ENCODE measurements around the gene ZNF670. TPM values are rescaled to one million over a fixed set of nuclear protein-coding genes. Genes with fewer than 3 reads are reported as not detected.

The ZNF670 gene
- 0.23 and 2.0 TPM in 2 replicates for total RNA-seq (ENCODE audit: low replicate concordance)

DNA sequence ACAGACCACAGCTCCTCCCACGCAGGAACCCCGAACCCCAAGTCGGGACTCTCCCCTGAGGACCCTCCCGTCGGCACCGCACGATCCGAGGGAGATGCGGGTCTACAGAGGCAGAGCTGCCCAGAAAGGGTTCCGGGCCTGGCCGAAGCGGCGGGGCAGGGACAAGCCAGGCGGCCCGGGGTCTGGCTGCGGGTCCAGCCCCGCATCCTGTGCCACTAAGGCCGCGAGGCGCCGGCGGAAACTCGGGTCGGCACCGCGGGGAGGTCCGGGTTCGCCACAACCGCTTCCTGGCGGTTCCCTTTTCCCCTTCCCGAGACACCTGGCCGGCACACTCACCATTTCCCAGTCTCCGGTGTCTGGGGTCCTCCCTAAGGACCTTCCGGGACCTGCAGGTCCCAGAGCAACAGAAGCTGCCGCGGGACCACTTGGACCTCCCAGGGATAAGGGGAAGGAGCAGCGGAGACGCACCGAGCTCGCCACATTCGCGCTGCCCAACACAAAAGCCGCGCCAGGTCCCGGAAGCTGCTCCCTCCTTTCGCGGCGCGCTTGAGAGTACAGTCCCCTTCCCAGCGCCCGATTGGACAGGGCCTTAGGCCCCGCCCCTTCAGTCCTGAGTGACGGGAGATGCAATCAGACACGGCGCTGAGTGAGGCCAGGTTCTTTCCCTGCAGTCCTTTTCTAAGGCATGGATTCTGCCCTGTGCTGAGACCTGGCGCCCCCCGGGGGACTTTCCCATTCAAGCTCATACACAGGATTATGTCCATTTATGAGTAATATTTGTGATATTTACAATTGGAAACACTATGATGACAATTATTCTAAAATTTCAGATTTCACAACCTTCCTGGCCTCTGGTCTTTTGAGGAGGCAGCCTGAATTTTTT lies at the start of gene ZNF670:
ZNF670 (minus strand) TSS at position 554 of the 883 bp plus-strand sequence; CDS start at position 339, 215 bp downstream.

DNA sequence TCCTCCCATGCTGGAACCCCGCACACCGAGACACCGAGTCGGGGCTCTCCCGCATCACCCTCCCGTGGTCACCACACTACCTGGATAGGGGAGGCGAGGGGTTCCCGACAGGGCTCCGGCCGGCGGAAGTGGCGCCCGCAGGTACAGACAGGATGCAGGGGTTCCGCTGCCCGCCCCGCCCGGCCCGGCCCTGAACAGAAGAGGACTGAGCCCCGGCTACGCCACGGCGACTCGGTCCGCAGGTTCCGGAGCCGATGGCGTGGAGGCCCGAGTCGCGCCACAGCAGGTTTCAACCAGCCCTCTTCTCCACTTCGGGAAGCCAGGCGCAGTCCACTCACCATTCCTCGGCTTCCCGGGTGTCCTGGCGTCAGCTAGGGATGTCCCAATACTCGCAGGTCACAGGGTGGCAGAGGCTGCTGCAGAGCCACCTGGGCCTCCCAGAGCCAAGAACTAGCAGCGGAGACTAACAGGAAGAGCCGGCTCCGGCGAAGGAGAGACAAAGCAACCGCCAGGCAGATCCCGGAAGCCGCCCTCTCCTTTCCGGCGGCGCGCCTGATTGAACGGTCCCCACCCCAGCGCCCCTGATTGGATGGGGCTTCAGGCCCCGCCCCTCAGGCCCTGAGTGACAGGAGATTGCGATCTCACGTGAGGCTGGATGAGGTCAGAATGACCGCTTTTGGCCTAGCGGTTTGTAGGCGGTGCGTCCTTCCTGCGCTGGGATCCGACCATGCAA lies 25.4 kb upstream of the ZNF670 start, which contains the start of gene ZNF669:
ZNF669 (minus strand) TSS at position 498 of the 733 bp plus-strand sequence; CDS start at position 341, 157 bp downstream.

Other genes with a start within 250 kb of the ZNF670 start
- 11.9 and 16.5 TPM in 2 replicates for gene AHCTF1, start 146.9 kb downstream of the ZNF670 start, total RNA-seq (ENCODE audit: low replicate concordance)
- 1.8 and 2.0 TPM in 2 replicates for gene ZNF695, start 70.8 kb downstream of the ZNF670 start, total RNA-seq (ENCODE audit: low replicate concordance)
- 3.5 and 7.4 TPM in 2 replicates for gene ZNF669, start 25.5 kb upstream of the ZNF670 start, total RNA-seq (ENCODE audit: low replicate concordance)
- 16.0 and 45.1 TPM in 2 replicates for gene ZNF124, start 93.2 kb upstream of the ZNF670 start, total RNA-seq (ENCODE audit: low replicate concordance)
- gene VN1R5, start 177.3 kb upstream of the ZNF670 start, total RNA-seq (ENCODE audit: low replicate concordance), result not detected in 2 replicates

All from smooth muscle cell of the coronary artery (primary cell).